GM18505 (cell line): ENCODE measurements around the gene ZNF638.

Source experiments
- ATAC-seq: cut with Tn5 transposase; IDR thresholded peaks from one replicate; pipeline ENCODE4 v1.9.1; 2021; ENCODE audit not compliant: unreplicated experiment
- POLR2A ChIP-seq: IDR thresholded peaks from 4 replicates; pipeline ENCODE4 v1.6.1; 2011; ENCODE audit warnings: borderline replicate concordance; ENCODE audit not compliant: insufficient read depth, insufficient read length; ENCODE audit errors: extremely low read depth

The ZNF638 gene

DNA sequence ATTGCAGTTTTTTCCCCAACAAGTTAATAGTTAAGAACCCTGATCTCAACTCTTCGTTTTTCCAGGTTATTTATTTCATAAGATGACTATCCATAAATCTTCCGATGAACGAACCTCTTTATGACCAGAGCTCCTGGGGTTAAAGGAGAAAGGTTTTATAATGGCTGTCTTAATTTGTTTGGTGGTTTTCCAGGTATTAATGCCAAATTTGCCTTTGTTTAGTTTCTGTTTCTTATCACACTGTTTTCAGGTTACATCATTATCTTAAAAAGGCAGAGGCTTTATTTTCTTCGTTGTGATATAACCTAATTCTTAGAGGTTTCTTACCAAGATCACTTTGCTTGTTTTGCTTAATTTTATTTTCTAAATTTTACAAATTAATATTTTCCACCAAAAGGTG, 10.1 kb downstream of the ZNF638 start:
- no peak for ATAC-seq

DNA sequence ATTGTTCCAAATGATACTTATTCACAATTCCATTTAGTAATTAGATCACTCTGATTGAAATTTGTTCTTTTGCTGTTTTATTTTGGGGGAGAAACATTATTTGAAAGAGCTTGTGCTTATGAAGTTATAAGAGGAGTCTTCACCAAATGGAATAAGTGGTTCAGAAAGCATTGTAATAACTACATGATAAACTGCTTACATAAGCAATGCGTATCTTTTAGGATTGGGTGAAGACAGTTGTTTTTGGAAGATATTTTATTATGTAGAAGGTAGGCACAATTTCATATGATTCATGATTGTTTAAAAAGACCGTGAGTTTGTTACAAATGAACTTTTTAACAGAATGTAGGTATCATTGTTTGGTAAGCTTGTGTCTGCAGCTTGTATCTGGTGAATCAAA, 14.5 kb downstream of the ZNF638 start:
- no peak for ATAC-seq
- no peak for TF ChIP-seq POLR2A

More for the DNA sequence above, 10.1 kb downstream of the ZNF638 start:
- TF ChIP-seq POLR2A: no peak

DNA sequence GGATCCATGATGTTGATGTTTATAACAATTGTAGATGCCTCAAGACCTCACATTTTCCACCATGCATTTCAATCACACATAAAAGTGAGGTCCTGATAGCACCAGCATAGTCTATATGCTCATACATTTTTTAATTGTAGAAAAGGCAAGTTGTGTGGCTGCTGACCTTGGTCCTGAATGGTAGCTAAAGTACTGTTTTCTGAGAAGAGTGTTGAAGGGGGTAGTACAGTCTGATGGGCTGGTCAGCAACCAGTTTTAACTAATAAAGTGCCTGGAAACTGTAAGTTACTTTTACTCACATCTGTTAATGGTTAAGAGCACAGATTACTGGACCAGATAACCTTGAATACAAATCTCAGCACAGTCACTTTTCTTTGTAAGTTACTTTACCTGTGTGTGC, 15.9 kb downstream of the ZNF638 start:
- ATAC-seq: no peak
- no peak for TF ChIP-seq POLR2A

DNA sequence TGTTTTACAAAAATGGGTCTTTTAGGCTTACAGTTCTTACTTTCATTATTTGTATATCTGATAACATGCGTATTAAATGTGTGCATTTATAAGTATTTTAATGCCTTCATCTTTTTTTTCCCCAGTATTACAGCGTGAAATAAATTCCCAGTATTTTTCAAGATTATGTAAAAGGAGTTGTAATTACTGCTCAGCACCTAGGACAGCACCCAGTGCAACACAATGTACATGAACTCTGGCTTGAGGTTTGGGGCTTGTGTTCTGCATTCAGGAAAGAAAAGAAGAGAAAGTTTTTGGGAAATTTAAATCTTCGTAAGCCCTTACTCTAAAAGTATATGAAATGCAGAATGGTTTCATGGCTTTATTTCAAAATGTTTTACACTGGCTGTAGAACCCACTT, 16.7 kb downstream of the ZNF638 start:
- TF ChIP-seq POLR2A: no peak
- ATAC-seq: no peak

DNA sequence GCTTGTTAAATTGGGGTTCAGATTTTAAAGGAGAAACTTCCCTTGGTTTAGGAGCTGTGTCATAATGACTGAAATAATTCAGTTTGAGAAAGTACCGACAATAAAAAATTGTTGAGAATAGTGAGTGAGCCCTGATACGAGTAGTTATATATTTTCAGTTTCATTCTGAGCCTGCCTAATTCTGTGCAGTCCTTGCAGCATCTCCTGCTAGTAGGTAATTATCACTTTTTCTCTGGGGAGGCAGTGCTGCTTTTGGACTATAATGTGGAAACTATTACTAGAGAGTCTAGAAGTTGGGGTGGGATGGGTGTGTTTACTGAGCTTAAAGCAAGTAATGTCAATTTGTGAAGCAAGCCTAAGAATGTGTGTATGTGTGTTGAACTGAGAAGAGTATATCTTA, 21.7 kb downstream of the ZNF638 start:
- TF ChIP-seq POLR2A: no peak
- ATAC-seq: peak; percentile 69

DNA sequence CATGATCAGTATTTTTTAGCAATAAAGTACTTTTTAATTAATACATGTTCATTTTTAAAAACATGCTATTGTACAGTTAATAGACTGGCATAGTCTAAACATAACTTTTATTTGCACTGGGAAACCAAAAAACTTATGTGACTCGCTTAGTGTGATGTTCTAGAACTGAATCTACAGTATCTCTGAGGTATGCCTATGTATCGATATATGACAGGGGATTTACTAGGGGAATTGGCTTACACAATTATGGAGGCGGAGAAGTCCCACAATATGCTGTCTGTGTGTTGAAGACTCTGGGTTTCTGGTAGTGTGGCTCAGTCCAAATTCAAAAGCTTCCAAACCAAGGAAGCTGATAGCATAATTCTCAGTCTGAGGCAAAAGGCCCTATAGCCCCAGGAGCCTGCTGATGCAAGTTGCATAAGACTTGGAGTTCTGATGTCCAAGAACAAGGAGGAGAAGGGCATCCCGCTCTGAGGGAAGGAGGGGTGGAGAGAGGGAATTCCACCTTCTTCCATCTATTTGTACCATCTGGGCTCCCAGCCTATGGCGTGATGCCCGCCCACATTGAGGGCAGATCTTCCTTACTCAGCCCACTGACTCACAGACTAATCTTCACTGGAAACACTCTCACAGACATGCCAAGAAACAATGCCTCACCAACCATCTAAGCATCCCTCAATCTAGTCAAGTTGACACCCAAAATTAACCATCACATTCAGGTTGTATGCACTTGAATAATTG, 27.5 kb downstream of the ZNF638 start:
- no peak for ATAC-seq
- TF ChIP-seq POLR2A: no peak

DNA sequence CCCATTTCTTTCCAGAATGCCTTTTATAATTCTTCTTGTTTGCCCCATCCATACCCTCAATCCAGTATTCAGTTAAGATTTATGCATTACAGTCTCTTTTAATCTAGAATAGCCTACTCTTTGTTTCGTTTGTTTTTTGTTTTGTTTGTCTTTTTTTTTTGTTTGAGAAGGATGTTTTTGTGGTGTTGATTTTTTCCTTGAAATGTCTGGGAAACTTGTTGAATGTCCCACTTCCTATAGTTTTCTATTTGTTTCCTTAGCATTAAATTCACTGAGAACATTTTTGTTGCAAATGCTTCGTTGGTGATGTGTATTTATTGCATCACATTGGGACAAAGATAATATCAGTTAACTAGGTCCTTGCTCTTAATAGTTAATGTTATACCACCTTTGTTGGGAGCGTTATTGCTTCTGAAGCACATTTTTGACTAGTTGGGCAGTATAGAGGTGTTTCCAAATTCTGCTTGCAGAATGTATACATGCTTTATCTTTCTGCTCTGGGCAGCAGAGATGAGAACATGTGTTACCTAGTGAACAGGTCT, 28.9 kb downstream of the ZNF638 start:
- ATAC-seq: no peak
- TF ChIP-seq POLR2A: no peak

DNA sequence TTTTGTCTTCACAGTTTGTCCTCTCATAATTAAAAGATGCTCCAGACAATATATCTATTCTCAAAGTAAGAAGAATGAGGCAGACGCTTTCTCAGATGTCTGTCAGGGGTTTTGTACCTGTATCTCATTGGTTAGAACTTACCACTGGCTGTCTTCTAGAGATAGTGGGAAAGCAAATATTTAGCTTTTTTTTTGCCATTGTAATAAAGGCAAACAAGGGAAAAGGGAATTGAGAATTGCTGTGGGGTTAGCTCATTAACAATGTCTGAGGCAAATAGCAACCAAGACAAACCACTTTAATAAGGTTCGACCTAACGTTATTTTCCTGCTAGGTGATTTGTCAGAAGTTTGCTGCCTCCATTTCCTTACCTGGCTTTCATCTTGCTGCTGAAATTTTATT, 30.0 kb downstream of the ZNF638 start:
- ATAC-seq: no peak
- TF ChIP-seq POLR2A: no peak

DNA sequence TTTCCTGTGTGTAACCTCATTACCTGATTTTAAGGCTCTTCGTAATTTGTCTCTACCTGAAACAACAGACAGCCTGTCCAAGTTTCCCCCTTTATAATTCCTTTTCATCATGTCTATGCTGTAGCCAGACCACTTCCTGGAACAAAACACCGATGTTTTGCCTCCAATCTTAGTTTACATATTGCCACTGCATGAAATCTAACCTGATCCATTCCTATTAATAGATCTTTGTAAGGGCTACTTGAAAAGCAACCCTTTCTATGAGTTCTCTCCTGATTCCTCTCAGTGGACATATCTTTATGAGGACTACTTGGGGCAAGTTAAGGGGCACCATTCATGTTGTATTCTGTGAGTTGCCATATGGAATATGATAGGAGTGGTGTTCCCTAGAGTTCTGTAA, 30.9 kb downstream of the ZNF638 start:
- TF ChIP-seq POLR2A: no peak
- ATAC-seq: no peak

DNA sequence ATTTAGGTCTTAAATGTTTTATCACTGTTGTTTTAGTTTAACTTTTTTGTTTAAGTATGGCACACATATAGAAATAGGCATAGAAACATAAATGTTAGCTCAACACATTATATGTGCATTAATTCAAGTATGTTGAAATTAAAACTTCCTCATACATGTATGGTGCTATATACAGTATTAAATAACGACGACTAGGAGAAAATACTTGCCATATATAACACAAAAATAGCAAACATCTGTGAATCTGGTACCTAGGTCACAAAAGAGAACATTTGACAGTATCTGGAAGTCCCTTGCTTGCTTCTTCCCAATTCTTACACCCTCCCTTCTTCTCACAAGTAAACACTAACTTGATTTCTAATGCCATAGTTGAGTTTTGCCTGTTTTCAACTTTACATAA, 38.4 kb downstream of the ZNF638 start:
- no peak for TF ChIP-seq POLR2A
- ATAC-seq: no peak

DNA sequence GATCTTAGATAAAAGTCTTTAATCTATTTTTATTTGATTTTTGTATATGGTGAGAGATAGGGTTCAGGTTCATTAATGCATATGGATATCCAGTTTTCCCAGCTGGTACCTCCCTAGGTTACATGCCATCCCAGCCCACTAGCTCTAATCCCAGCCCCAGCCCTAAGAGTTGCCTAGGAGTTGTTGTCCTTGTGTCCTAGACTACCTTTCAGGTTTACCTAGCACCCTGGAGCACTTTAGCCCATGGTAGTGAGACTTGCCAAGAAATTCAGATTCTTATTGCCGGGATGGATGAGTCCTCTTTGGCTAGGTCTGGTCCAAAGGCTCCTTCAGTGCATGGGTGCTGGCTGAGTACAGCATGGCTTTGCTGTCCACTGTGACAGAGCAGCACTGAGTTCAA, 40.5 kb downstream of the ZNF638 start:
- TF ChIP-seq POLR2A: no peak
- ATAC-seq: no peak

DNA sequence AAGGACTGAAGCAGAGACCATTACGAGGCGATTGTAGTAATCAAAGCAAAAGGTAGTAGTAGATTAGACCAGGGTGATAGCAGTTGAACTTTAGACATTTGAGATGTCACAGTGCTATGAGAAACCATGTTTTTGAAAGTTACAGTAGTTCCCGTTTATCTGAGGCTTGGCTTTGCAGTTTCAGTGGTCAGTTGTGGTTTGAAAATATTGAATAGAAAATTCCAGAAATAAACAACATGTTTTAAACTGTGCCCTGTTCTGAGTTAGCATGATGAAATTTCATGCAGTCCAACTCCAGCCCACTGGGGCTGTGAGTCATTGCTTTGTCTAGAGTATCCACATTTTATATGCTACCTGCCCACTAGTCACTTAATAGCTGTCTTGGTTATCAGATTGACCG, 47.5 kb downstream of the ZNF638 start:
- no peak for TF ChIP-seq POLR2A
- no peak for ATAC-seq

DNA sequence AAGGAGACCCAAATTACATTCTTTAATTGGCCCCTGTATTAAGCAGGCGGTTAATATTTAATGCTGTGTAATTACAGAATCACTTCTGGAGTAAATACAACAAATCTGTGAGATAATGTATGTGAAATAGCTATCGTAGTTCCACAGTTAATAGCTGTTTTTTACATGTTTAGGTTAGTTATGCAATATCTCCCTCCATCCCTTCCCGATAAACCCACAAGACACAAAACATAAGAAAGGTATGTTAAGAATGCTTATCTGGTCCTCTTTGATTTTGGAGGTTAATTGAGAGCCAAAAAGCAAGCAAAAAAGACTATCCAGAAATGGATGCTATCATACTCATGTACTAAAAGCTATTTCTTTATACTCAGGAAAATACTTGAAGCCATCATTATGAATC, 49.1 kb downstream of the ZNF638 start:
- TF ChIP-seq POLR2A: no peak
- ATAC-seq: no peak

DNA sequence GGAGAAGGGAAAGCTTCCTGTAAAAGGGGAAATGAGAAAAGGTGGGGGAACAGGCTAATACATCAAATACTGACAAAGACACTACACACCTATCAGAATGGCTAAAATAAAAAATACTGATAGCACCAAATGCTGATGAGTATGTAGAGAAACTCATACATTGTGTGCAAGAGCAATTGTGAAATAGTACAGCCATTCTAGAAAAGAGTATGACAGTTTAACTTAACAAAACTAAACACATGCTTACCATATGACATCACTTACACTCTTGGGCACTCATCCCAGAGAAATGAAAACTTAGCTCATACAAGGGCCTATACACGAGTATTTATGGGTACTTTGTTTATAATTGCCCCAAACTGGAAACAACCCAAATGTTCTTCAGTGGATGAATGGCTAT, 53.4 kb downstream of the ZNF638 start:
- no peak for TF ChIP-seq POLR2A
- ATAC-seq: no peak

DNA sequence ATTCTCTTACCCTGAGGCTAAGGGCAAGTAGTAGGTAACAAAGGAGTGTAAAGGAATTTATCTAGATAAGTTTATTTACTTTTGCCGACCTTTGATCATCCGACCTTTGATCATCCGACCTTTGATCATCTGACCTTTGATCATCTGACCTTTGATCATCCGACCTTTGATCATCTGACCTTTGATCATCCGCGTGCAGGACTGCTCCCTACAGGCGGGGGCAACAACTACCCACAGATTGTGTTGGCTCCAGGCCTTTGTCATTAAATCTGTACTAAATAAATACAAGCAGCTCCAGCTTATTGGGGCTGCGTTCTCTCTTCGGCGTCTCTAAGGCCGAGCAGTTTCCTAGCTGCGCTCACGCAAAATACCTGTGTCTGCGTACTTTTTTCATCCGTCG, 56.6 kb downstream of the ZNF638 start:
- TF ChIP-seq POLR2A: no peak
- no peak for ATAC-seq

DNA sequence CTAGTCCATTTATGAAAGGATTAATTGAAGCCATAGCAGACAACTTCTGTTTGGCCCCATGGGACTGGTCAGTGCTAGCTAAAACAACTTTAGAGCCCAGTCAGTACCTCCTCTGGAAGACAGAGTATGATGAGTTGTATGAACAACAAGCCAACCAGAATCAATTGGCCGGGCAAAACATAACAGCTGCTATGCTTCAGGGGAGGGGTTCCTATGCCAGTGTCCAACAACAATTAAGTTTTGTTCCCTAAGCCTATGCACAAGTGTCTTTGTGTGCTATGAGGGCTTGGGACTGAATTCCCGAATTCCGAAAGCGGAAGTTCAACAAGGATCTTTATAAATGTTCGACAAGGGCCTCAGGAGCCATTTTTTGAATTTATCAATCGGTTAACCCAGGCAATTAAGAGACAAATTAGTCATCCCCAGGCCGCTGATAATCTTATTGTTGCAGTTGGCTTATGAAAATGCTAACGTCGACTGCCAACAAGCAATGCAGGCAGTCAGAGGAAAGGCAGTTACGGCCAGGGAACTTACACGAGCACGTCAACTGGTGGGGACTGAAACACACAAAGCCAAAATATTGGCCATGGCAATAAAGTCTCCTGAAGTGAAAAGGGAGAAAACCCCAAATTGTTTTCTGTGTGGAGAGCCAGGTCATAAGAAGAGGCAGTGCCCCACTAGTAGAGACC, 57.9 kb downstream of the ZNF638 start:
- no peak for ATAC-seq
- TF ChIP-seq POLR2A: no peak
